ENCODE data around the gene DGUOK. TPM values are rescaled to one million over a fixed set of nuclear protein-coding genes. Genes with fewer than 3 reads are reported as not detected.

Gene DGUOK
- total RNA-seq, 4 donors from 2014 or later, result 10.2 to 25.2 (median 20.3) TPM

GRCh38 chr2:73961823-73962615, 35.3 kb downstream of the DGUOK start:
- Histone ChIP-seq H3K27ac (no peak overlapping the region), H3K36me3 (peaks cover 4 to 26% of the 10 kb centered on the region in 2 donors), H3K27me3 (no peaks in the 10 kb centered on the region), H3K4me3 (no peak overlapping the region), H3K4me1 (no peaks in the 10 kb centered on the region), H3K9me3 (no peaks in the 10 kb centered on the region)
- no peak for DNase-seq
- in situ Hi-C loops (cut with MboI; ENCODE audit: low sequenced_read_pairs in 4 of 4) (no loop called here), intact Hi-C loops (cut with DNase I; ENCODE audit: low total_unique reads) (no loop called here)
- no peak for TF ChIP-seq POLR2A (IDR thresholded peaks at IDR 0.05)
- TF ChIP-seq, protein P1, sequence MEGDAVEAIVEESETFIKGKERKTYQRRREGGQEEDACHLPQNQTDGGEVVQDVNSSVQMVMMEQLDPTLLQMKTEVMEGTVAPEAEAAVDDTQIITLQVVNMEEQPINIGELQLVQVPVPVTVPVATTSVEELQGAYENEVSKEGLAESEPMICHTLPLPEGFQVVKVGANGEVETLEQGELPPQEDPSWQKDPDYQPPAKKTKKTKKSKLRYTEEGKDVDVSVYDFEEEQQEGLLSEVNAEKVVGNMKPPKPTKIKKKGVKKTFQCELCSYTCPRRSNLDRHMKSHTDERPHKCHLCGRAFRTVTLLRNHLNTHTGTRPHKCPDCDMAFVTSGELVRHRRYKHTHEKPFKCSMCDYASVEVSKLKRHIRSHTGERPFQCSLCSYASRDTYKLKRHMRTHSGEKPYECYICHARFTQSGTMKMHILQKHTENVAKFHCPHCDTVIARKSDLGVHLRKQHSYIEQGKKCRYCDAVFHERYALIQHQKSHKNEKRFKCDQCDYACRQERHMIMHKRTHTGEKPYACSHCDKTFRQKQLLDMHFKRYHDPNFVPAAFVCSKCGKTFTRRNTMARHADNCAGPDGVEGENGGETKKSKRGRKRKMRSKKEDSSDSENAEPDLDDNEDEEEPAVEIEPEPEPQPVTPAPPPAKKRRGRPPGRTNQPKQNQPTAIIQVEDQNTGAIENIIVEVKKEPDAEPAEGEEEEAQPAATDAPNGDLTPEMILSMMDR (IDR thresholded peaks at IDR 0.05 in 4 of 5, conservative IDR thresholded peaks at IDR 0.05 in 1 of 5), result no peak
- ATAC-seq, result no peak

GRCh38 chr2:73962798-73963197, 36.1 kb downstream of the DGUOK start:
- H3K9me3 ChIP-seq, result no peaks in the 10 kb centered on the region
- no peak for ATAC-seq
- H3K27me3 ChIP-seq, result no peaks in the 10 kb centered on the region
- H3K4me3 ChIP-seq, result no peak overlapping the region
- intact Hi-C loops (cut with DNase I; ENCODE audit: low total_unique reads) (no loop called here), in situ Hi-C loops (cut with MboI; ENCODE audit: low sequenced_read_pairs in 4 of 4) (no loop called here)
- no peaks in the 10 kb centered on the region for H3K4me1 ChIP-seq
- no peak for TF ChIP-seq POLR2A (IDR thresholded peaks at IDR 0.05)
- TF ChIP-seq, protein P1 (IDR thresholded peaks at IDR 0.05 in 4 of 5, conservative IDR thresholded peaks at IDR 0.05 in 1 of 5), result no peak
- H3K27ac ChIP-seq, result no peak overlapping the region
- peaks cover 4 to 21% of the 10 kb centered on the region in 2 donors for H3K36me3 ChIP-seq
- DNase-seq, result no peak

GRCh38 chr2:73963385-73964120, 36.9 kb downstream of the DGUOK start:
- DNase-seq, result no peak
- no peak for ATAC-seq
- H3K27ac ChIP-seq, result no peak overlapping the region
- no peaks in the 10 kb centered on the region for H3K9me3 ChIP-seq
- in situ Hi-C loops (cut with MboI; ENCODE audit: low sequenced_read_pairs in 4 of 4) (no loop called here), intact Hi-C loops (cut with DNase I; ENCODE audit: low total_unique reads) (no loop called here)
- no peak for TF ChIP-seq POLR2A (IDR thresholded peaks at IDR 0.05)
- TF ChIP-seq, protein P1 (IDR thresholded peaks at IDR 0.05 in 4 of 5, conservative IDR thresholded peaks at IDR 0.05 in 1 of 5), result no peak
- peaks cover 4 to 14% of the 10 kb centered on the region in 2 donors for H3K36me3 ChIP-seq
- H3K4me3 ChIP-seq, result no peak overlapping the region
- no peaks in the 10 kb centered on the region for H3K4me1 ChIP-seq
- no peaks in the 10 kb centered on the region for H3K27me3 ChIP-seq

GRCh38 chr2:73964223-73964622, 37.5 kb downstream of the DGUOK start:
- peaks cover under 1 to 7% of the 10 kb centered on the region in 2 donors for H3K36me3 ChIP-seq
- no peak for DNase-seq
- in situ Hi-C loops (cut with MboI; ENCODE audit: low sequenced_read_pairs in 4 of 4), result no loop called here
- intact Hi-C loops (cut with DNase I; ENCODE audit: low total_unique reads), result no loop called here
- H3K27me3 ChIP-seq, result no peaks in the 10 kb centered on the region
- no peak for ATAC-seq
- H3K9me3 ChIP-seq, result no peaks in the 10 kb centered on the region
- no peak overlapping the region for H3K27ac ChIP-seq
- no peaks in the 10 kb centered on the region for H3K4me1 ChIP-seq
- H3K4me3 ChIP-seq, result no peak overlapping the region
- TF ChIP-seq, protein P1 (IDR thresholded peaks at IDR 0.05 in 4 of 5, conservative IDR thresholded peaks at IDR 0.05 in 1 of 5), result no peak
